HPDE6-E6E7 (cell line): Measurements from ENCODE around the gene CHN2.

Experiments used
- DNase-seq: peaks from one replicate; pipeline ENCODE4 v3.0.0; 2011; ENCODE audit warnings: missing footprints; ENCODE audit errors: extremely low spot score

Gene CHN2

GRCh38 chr7:29360633-29361625 is 166.4 kb downstream of the CHN2 start:
- no peak for DNase-seq

DNA sequence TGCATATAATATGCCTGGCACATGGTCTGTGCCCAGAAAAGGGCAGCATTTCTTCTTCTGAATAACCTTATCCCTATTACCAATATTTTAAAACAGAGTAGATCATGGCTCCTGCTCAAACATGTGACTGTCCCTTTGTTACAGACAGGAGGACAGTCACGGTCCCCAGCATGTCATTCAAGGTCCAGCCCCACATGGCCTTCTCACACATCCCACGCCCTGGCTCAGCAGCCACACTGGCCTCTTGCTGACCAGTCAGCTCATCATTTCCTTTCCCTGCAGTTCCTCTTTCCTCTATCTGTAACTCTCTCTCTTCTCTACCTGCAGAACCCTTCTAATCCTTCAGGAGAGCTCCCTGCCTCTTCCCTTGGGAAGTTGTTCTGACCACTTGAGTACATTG is 167.8 kb downstream of the CHN2 start:
- DNase-seq, result no peak

- no peak for DNase-seq
Measured at GRCh38 chr7:29363636-29364425, 169.3 kb downstream of the CHN2 start.

GRCh38 chr7:29364661-29365060 is 170.1 kb downstream of the CHN2 start:
- no peak for DNase-seq

DNA sequence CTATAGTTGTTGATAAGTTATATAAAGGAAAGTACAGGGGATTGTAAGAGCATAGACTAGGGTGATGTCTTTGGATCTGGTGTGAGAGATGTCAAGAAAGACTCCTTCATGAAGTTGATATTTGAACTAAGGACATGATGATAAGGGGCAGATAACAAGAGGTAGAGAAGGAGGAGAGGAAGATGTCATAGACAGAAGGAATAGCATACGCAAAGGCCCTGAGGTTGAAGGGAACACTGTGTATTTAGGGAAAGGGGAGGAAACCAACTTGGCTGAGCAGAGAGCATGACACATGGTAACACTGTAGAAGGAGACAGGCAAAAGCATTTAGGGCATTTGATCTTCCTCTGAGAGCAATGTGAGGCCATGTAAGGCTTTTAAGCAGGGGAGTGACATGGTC is 170.8 kb downstream of the CHN2 start:
- DNase-seq, result no peak

DNA sequence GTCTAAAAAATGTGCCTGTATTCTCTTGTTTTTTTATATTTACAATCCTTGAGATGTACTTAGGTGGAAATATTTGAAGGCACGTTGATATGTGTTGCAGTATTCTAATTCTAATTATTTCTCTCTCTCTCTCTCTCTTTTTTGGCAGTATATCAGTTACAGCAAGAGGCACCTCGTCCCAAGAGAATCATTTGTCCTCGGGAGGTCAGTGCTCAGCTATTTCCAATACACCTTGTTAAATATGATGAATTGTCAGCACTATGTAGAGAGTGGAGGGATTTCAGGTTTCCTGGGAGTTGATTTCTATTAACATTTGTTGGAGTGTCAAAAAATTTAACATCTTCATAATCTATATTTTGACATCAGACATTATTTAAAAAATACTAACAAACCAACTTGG is 173.2 kb downstream of the CHN2 start:
- no peak for DNase-seq

DNA sequence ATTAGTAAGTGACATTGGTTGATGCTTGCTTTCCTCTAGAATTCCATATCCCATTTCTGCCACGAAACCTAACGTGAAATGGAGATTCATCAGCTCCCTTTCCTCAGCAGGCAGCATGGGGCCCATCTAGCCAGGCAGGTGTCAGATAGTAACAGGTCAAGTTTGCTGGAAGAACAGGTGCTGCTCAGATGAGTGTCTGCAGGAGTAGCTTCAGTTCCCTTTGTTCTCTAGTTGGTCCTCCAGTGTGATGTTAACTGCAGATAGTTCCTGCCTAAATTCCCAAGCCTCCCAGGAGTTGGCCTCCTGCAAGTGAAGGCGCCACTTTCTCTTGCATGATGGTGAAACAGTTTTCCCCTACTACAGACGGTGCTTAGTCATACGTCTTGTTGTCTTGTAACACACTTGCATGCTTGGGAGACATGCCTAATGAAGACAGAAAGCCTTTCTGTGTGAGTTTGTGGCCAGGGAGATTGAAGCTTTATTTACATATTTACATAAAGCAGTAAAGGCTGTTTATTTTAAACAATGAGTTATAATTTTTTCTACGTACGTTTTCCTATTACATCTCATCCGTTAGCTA is 175.4 kb downstream of the CHN2 start:
- DNase-seq, result no peak

DNA sequence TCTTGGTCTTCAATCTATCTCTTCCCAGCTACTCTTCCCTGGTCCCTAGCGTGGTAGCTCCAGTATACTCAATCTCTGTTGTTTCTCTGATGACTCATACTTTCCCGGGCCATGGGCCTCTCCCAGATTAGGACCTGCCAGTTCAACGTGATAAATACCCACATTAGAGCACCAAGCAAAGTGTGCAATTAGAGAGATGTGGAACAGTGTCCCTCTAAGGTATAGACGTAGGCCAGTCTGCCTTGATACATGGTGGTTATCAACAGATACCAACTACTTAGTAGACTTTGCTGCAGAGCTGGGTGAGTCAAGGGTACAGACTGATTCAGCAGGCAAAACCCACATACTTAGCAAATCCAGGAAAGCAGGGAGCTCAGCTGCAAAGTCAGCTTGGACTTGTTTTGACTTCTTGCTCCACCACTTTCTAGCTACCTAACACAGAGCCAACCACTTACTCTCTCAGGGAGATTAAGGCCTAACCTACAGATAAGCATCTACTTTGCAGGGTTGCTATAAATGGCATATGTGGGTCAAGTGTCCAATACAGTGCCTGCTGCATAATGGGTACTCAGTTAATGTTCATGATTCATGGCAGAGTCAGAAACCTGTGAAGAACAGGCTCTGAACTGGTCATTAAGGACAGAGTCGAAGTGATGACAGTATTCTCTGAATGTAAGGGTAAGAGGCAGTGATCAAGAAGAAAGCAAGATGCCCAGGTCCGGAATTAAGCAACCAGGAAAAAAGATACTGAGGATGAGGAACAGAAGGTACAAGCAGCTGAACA is 176.1 kb downstream of the CHN2 start:
- DNase-seq, result peak; percentile 45

DNA sequence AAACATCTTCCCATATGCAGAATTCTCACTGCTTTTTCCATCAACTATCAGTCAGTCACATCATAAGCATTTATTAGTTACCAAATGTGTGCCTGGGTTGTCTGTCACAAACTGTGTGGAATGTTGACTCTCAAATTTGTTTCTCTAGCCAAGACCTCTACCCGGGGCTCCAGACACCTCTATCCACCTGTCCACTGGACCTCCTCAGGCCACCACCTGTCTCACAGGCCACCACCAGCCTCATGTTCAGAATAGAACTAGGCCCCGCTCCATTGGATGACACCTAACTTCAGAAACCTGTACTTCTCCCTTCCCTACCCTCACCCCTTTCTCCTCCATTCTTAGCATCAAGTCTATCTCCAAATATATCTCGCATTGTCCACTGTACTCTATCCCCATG is 176.9 kb downstream of the CHN2 start:
- DNase-seq, result no peak

- no peak for DNase-seq
Measured at GRCh38 chr7:29372351-29373090, 177.9 kb downstream of the CHN2 start.

GRCh38 chr7:29375641-29376562 is 181.3 kb downstream of the CHN2 start:
- DNase-seq, result peak; percentile 21

- no peak for DNase-seq
Measured at GRCh38 chr7:29377718-29378117, 183.1 kb downstream of the CHN2 start.

DNA sequence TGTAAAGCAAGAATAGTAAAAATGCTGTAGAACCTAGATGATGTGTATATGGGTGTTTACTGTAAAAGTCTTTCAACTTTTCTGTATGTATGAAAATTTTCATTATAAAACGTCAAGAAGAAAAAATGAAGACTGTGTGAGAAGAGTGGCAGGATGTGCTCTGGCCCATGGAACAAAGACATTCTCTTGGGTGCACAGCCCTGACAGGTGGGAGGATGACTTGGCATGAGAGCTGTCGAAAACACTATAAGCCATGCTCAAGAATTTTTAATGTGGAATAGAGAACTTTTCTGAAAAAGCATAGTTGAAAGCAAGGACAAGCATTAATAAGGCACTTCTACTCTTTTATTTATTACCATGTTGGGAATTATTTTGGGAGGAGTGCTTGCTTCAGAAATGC is 185.0 kb downstream of the CHN2 start:
- no peak for DNase-seq

- DNase-seq, result no peak
Measured at GRCh38 chr7:29381206-29382094, 186.9 kb downstream of the CHN2 start.

DNA sequence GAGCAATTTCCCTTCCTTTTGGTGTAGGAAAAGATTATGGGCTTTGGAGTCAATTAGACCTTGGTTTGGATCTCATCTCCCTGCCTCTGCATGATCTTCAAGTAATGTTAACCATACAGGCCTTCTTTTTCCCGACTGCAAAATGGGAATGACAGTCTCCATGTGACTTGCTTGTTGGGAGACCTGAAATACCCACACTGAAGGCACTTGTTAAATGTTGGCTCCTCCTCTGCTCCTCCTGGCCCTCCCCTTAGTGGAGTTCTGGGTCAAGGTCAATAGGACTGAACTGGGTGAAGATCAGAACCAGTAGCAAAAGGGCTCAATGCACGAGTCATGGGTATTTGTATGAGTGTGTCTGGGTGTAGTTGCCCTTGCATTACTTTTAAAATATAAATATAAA is 189.7 kb downstream of the CHN2 start:
- DNase-seq, result no peak

DNA sequence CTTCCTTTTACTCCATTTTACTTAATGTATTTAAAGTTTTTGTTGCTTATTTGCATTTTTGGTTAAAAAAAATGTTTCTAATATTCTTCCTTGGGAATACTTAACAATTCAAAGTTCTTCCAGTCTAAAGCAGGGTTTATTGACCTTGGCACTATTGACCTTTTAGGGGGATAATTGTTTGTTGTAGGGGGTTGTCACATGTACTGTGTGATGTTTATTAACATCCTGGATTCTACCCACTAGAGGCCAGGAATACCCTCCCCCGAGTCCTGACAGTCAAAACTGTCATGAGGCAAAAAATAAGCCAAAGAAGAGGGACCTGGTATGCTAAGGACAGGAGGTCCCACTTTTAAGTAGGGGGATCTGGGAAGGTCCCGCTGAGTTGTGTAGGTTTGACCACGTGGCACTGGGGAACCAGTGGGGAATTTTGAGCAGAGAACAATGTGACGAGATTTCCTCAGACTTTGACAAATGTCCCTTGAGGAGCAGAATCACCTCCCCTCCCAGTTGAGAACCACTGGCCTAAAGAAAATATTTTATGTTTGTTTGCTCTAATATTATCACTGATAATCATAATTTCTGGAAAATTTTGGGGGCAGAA is 190.7 kb downstream of the CHN2 start:
- no peak for DNase-seq

- DNase-seq, result no peak
Measured at GRCh38 chr7:29386196-29386765, 191.7 kb downstream of the CHN2 start.

- DNase-seq, result no peak
Measured at GRCh38 chr7:29391262-29391661, 196.7 kb downstream of the CHN2 start.
